Measurements from ENCODE around the gene PARVB.

Gene PARVB

GRCh38 chr22:44155115-44155514, 131.0 kb downstream of the PARVB start:
- DNase-seq (ENCODE audit: low read depth in 1 of 2, low spot score in 1 of 2): no peak

- DNase-seq (ENCODE audit: low read depth in 1 of 2, low spot score in 1 of 2): no peak
These were observed 134.0 kb downstream of the PARVB start for GRCh38 chr22:44157916-44158618.

GRCh38 chr22:44158816-44159215, 134.7 kb downstream of the PARVB start:
- no peak for DNase-seq (ENCODE audit: low read depth in 1 of 2, low spot score in 1 of 2)

- DNase-seq (ENCODE audit: low read depth in 1 of 2, low spot score in 1 of 2): no peak
These were observed 135.1 kb downstream of the PARVB start for GRCh38 chr22:44159221-44159620.

GRCh38 chr22:44159811-44160210, 135.7 kb downstream of the PARVB start:
- no peak for DNase-seq (ENCODE audit: low read depth in 1 of 2, low spot score in 1 of 2)

GRCh38 chr22:44160421-44160820, 136.3 kb downstream of the PARVB start:
- no peak for DNase-seq (ENCODE audit: low read depth in 1 of 2, low spot score in 1 of 2)

GRCh38 chr22:44161673-44162072, 137.6 kb downstream of the PARVB start:
- DNase-seq (ENCODE audit: low read depth in 1 of 2, low spot score in 1 of 2): no peak

GRCh38 chr22:44162960-44163359, 138.9 kb downstream of the PARVB start:
- no peak for DNase-seq (ENCODE audit: low read depth in 1 of 2, low spot score in 1 of 2)

- DNase-seq (ENCODE audit: low read depth in 1 of 2, low spot score in 1 of 2): no peak
These were observed 139.4 kb downstream of the PARVB start for GRCh38 chr22:44163536-44163935.

- DNase-seq (ENCODE audit: low read depth in 1 of 2, low spot score in 1 of 2): no peak
These were observed 139.9 kb downstream of the PARVB start for GRCh38 chr22:44164031-44164430.

GRCh38 chr22:44165286-44165874, 141.3 kb downstream of the PARVB start:
- no peak for DNase-seq (ENCODE audit: low read depth in 1 of 2, low spot score in 1 of 2)

GRCh38 chr22:44166498-44167276, 142.6 kb downstream of the PARVB start:
- DNase-seq (ENCODE audit: low read depth in 1 of 2, low spot score in 1 of 2): no peak

- DNase-seq (ENCODE audit: low read depth in 1 of 2, low spot score in 1 of 2): no peak
These were observed 143.4 kb downstream of the PARVB start for GRCh38 chr22:44167501-44167900.

- DNase-seq (ENCODE audit: low read depth in 1 of 2, low spot score in 1 of 2): no peak
These were observed 144.1 kb downstream of the PARVB start for GRCh38 chr22:44168206-44168605.

- DNase-seq (ENCODE audit: low read depth in 1 of 2, low spot score in 1 of 2): no peak
These were observed 146.4 kb downstream of the PARVB start for GRCh38 chr22:44170470-44170869.

- no peak for DNase-seq (ENCODE audit: low read depth in 1 of 2, low spot score in 1 of 2)
These were observed 147.5 kb downstream of the PARVB start for GRCh38 chr22:44171561-44171960.

- DNase-seq (ENCODE audit: low read depth in 1 of 2, low spot score in 1 of 2): no peak
These were observed 148.4 kb downstream of the PARVB start for GRCh38 chr22:44172370-44173108.

- no peak for DNase-seq (ENCODE audit: low read depth in 1 of 2, low spot score in 1 of 2)
These were observed 149.1 kb downstream of the PARVB start for GRCh38 chr22:44173154-44173553.

- DNase-seq (ENCODE audit: low read depth in 1 of 2, low spot score in 1 of 2): no peak
These were observed 151.6 kb downstream of the PARVB start for GRCh38 chr22:44175676-44176075.

GRCh38 chr22:44179196-44179988, 155.3 kb downstream of the PARVB start:
- DNase-seq (ENCODE audit: low read depth in 1 of 2, low spot score in 1 of 2): no peak
